ENCODE data around the gene GCFC2. TPM values are rescaled to one million over a fixed set of nuclear protein-coding genes. Genes with fewer than 3 reads are reported as not detected.

The GCFC2 gene
- total RNA-seq, 1 donor from 2014 or later: 34.9 TPM

Other genes starting within 250 kb of the GCFC2 start
- gene EVA1A, start 150.0 kb downstream of the GCFC2 start, total RNA-seq: not detected in 2 replicates
- gene MRPL19, start 64.1 kb downstream of the GCFC2 start, total RNA-seq: 70.6 and 76.8 TPM in 2 replicates

Measured in activated CD4-positive, alpha-beta T cell treated with anti-CD3 and anti-CD28 coated beads, Interleukin-2, amount 10 ng/mL, durations not matched to agents 24 days and 14 days (primary cell).